NCI-H2227 (cell line): ENCODE results near the gene RTEL1.

Experiments used
- DNase-seq: peaks from one replicate; lab custom pipeline; 2025; ENCODE audit not compliant: unreplicated experiment; lab: John Stamatoyannopoulos, UW

RTEL1 gene

DNA sequence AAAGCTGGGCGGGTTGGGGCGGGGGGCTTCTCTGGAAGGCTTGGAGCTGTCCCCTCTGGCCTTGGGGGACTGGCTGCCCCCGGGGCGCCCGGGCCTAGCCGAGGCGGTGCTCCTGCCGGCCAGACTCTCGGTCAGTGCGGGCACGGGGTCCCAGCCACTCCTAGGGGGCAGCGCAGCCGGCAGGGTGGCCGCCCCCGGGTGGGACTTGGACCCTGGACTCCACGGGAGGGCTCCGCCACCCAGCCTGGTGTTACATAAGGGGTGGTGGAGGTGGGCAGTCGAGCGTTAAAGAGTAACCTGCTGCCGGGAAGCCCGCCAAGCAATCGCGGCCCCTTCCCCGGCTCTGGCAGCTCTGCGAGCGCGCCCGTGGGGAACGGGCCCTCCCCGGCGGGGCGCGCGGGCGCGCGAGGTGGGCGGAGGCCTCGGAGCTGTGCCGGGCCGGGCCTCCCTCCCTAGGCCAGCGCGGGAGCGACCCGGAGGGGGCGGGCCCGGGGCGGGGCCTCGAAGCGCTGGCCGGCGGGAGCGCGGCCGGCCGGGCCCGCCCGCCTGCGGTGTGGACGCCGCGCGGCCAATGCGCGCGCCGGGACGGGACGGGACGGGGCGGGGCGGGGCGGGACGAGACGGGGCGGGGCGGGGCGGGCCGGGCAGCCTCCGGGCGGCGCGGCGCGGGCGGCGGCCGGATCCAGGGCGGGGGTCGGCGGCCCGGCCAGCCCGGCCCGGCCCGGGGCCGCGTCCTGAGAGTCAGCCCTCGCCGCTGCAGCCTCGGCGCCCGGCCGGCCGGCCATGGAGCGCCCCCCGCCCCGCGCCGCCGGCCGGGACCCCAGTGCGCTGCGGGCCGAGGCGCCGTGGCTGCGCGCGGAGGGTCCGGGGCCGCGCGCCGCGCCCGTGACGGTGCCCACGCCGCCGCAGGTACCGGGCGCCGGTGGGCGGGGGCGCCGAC lies 81.3 kb downstream of the RTEL1 start, which contains the start of gene SLC2A4RG:
Gene SLC2A4RG, plus strand, starts transcription at position 647 of the 940 bp plus-strand sequence. Its CDS starts 137 bp downstream, at position 784.
- peak; percentile 93 for DNase-seq

DNA sequence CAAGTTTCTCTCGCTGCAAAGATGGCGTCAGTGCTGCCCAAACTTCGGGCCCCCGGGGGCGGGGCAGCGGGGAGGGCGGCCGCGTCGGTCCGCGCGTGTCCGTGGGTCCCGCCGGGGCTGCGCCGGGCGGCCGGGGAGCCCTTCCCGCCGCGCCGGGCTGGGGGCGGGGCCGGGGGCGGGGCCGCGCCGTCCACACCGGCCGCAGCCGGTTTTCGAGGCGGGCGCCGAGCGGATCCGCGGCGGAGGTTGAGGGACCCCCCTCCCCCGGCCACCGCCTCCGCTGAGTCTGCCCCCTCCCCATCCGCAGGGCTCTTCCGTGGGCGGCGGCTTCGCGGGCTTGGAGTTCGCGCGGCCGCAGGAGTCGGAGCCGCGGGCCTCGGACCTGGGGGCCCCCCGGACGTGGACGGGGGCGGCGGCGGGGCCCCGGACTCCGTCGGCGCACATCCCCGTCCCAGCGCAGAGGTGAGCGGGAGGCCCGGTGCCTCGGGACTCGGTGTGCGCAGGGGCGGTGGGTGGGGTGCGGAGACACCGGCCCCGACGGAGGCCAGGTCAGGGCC lies 82.0 kb downstream of the RTEL1 start:
- peak; percentile 81 for DNase-seq

DNA sequence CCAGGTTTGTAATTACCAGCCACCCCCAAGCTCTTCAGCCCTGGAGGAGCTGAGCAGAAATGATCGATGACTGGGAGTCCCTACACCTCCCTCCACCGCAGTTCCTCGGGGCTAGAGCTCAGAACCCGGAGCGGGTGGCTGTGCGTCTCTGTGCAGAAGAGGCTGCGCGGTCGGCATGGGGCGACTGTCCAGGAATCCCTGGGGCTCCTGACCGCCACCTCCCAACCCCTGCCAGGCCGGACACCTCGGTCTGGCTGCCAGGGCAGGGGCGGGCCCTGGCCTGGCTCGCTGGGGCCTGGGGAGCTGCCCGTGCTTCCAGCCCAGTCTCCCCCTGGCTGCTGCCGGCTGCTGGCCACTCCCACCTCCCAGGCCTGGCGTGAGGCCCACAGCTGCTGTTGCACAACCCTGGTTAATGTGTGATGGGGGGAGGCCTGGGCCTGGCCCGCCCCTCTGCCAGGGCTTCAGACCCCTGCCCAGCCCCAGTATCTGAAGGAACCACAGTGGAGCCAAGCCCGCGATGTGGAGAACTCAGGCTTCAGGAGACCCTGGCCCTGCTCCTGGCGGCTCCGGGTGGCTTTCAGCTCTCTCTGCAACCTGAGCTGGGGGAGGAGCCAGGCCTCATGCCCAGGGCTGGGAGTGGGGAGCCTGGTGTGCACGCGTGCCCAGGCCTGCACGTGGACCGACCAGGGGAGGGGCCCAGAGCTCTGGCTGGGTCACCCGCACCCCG lies 82.7 kb downstream of the RTEL1 start:
- DNase-seq = peak; percentile 82

DNA sequence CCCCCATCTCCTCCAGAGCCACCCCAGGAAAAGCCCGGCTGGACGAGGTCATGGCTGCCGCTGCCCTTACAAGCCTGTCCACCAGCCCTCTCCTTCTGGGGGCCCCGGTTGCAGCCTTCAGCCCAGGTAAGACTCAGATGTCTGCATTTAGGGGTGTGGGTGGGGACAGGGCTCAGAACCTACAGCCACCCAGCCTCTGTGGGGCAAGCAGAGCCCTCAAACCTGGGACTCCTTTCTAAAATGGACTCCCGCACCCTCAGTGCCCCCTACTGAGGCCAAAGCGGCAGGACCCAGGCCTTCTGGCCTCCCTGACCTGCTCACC lies 83.2 kb downstream of the RTEL1 start:
- no peak for DNase-seq

DNA sequence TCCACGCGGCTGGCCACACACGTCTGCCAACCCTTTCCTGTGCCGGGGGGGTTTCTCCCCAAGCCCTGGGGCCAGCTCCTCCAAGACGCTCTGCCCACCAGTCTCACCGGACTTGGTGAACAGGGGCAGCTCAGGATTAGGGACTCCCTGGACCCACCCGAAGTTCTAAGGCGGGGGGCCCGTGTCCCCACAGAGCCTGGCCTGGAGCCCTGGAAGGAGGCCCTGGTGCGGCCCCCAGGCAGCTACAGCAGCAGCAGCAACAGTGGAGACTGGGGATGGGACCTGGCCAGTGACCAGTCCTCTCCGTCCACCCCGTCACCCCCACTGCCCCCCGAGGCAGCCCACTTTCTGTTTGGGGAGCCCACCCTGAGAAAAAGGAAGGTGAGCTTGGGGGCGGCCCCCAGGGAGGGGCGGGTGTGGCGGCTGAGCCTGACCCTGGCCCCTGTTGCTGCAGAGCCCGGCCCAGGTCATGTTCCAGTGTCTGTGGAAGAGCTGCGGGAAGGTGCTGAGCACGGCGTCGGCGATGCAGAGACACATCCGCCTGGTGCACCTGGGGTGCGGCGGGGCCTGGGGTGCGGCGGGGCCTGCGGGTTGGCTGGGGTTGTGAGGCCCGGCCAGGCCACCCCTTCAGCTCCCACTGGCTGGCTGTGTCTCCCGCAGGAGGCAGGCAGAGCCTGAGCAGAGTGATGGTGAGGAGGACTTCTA lies 83.7 kb downstream of the RTEL1 start:
- DNase-seq = no peak

DNA sequence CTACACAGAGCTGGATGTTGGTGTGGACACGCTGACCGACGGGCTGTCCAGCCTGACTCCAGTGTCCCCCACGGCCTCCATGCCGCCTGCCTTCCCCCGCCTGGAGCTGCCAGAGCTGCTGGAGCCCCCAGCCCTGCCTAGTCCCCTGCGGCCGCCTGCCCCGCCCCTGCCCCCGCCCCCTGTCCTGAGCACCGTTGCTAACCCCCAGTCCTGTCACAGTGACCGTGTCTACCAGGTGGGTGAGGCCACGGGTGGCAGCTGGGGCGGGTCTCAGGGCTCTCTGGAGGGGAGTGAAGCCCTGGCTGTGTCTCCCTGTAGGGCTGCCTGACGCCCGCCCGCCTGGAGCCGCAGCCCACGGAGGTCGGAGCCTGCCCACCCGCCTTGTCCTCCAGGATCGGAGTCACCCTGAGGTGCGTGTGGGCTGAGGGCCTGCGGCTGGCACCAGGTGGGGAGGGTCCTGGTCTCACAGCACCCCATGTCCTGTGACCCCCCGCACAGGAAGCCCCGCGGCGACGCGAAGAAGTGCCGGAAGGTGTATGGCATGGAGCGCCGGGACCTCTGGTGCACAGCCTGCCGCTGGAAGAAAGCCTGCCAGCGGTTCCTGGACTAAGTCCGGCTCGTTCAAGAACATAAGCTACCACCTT lies 84.4 kb downstream of the RTEL1 start:
- DNase-seq = no peak

DNA sequence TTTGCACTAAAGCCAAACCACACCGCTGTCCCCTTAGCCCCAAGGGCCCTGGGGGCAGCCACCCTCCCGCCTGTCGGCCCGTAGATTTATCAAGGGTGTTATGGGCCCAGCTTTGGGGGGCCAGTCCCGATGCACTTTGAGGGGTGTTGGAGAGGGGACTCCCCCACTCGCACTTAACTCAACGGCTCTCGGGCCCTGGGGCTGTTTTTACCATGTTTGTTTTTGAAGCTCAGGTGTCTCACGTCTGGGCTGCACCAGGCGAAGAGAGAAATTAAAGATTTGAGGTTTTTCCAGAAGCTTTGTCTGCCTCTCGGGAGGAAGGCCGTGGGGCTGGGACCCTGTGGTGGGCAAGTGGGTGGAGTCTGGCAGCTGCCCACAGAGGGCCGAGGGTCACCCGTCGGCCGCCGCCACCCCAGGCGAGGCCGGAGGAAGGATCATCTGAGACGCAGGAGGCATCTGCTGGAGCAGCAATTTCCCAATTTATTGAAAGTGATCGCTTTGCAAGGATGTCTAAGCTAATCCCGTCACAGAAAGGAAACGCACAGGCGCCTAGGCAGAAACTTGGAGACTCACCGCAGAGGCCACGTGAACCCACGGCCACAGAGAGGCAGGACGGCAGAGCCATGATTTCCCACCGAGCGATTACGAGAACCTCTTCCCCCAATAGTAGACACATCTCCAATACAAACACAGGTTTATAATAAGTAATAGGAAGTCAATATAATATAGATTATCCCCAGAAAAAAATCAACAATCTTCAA lies 85.3 kb downstream of the RTEL1 start:
- DNase-seq = no peak

DNA sequence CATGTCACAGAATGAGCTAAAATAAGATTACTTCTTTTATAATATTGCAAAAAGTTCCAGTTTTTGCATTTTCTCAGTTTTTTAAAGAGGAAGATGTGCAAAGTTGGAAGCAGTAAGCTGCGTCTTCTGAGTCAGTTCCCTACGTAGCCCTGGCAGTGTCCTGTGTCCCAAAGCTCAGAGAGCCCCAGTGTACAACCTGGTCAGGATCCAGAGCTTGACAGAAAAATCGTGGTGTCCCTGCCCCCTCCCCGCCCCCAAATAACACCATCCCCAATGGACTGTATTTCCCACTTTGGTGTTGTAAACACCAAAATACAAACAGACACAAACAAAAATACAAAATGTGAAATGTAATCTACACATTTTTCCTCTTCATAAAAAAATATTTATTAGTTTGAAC lies 86.0 kb downstream of the RTEL1 start:
- no peak for DNase-seq

DNA sequence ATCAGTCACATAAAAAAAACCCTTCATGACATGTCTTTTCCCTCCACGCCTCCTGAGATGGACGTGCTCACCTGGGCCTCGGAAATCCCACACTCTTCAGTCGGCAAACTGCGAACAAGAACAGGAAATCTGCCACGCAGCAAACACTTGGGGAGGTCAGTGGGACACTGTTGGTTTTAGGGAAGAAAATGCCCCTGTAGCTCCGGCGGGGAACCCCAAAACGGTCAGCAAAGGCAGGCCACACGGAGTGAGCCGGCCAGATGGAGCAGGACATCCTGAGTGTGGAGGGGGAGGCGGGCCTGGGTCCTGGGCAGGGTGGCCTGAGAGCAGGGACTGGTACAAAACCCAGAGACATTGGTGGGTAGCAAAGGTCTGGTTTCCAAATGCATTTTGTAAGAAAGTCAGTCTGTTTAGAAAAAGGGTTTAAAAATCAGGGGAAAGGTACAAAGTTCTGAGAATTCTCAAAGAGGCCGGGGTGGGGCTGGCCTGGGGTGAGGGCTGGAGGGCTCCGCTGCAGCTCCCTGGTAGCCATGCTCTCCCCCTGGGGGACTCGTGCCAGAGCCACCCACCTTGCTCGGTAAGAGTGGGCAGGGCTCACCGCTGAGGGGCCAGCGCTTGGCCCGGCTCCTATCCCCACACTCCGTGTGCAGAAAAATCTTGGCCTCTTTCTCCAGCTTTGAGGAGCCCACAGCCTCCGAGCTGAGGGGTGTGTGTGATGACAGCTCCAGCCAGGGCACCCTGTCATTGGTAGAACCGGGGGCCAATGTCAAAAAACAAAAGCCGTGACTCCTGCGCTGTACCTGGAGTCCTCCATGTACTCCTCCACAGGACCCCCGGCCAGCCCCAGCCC lies 86.7 kb downstream of the RTEL1 start:
- DNase-seq = no peak

DNA sequence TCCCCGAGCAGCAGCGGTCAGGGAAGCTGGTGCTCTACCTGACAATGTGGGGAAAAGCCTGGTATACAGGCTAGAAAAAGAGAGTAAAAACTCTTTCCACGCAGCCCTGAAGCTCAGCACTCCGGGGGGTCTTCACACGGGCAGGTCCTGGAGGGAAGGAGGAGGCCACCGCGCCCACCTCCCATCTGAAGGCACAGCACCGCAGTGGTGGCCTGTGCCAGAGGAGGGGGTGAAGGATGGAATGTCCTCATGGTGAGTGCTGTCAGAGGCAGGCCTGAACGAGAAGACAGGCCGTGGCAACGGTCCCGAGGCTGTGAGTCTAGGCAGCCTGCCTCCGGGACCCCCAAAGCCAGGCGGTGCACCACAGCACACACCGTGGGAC lies 87.3 kb downstream of the RTEL1 start:
- DNase-seq = no peak
